Glutamatergic neuron (in vitro differentiated cells): Measurements from ENCODE around the gene FIGN. TPM values are rescaled to one million over a fixed set of nuclear protein-coding genes. Genes with fewer than 3 reads are reported as not detected.
A peak's percentile ranks its signal among the peaks of the same experiment; 100 is the strongest.

Source experiments
- DNase-seq: peaks from one replicate; pipeline ENCODE4 v3.0.0; 2022
- H3K27ac Mint-ChIP-seq: one replicate; pipeline ENCODE4 v1.8.0; 2020; ENCODE audit warnings: mild to moderate bottlenecking, mixed read lengths, inconsistent platforms; ENCODE audit not compliant: unreplicated experiment
- H3K27me3 Mint-ChIP-seq: one replicate; pipeline ENCODE4 v1.8.0; 2020; ENCODE audit warnings: mild to moderate bottlenecking, moderate library complexity, mixed read lengths, inconsistent platforms; ENCODE audit not compliant: unreplicated experiment
- H3K36me3 Mint-ChIP-seq: one replicate; pipeline ENCODE4 v1.8.0; 2020; ENCODE audit warnings: mild to moderate bottlenecking, mixed read lengths, inconsistent platforms; ENCODE audit not compliant: unreplicated experiment
- H3K4me1 Mint-ChIP-seq: one replicate; pipeline ENCODE4 v1.8.0; 2020; ENCODE audit warnings: mild to moderate bottlenecking, low read depth, mixed read lengths, inconsistent platforms; ENCODE audit not compliant: unreplicated experiment
- H3K4me3 Mint-ChIP-seq: one replicate; pipeline ENCODE4 v1.8.0; 2020; ENCODE audit warnings: mild to moderate bottlenecking, mixed read lengths, inconsistent platforms; ENCODE audit not compliant: unreplicated experiment
- H3K9me3 Mint-ChIP-seq: one replicate; pipeline ENCODE4 v1.8.0; 2020; ENCODE audit warnings: mild to moderate bottlenecking, moderate library complexity, mixed read lengths, inconsistent platforms; ENCODE audit not compliant: unreplicated experiment
- CTCF ChIP-seq: fragments of 200-600 bp; sonication (generic); IDR thresholded peaks from one replicate; pipeline ENCODE4 v1.5.0; 2021; ENCODE audit not compliant: partially characterized antibody, unreplicated experiment
- total RNA-seq: library from RNA; stranded (reverse); fragmentation: NEBNext Ultra II Directional; extraction: Animal tissue kit (Norgen Biotek cat#: 25700); gene quantifications from one replicate; pipeline ENCODE4 v1.2.1, GENCODE V29; 2021; ENCODE audit not compliant: unreplicated experiment

Gene FIGN
- total RNA-seq, 1 donor from 2014 or later, result 12.4 TPM

DNA sequence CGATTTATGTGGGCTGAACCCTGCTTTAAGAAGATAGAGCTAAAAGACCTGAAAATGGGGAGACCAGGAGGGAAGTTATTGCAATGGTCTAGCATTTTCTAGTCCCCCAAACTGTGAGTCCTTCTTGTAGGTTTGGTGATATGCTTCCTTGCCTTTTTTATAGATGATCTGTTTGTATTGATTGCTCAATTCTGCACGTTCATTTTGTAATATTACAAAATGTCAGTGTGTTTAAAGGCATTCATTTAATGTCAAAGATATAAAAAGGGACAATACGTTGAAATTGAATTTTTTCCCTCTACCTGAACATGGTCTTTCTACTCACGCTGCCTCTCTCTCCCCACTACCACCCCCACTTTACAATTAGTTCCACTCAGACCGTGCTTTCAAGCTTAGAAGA is 5.6 kb upstream of the FIGN start:
- TF ChIP-seq CTCF, result no peak
- Mint-ChIP-seq H3K27me3 (no peaks in the 10 kb centered on the region), H3K36me3 (no peaks in the 10 kb centered on the region), H3K4me3 (no peak overlapping the region), H3K27ac (no peak overlapping the region), H3K4me1 (peaks cover 8% of the 10 kb centered on the region), H3K9me3 (peaks cover 4% of the 10 kb centered on the region)
- DNase-seq, result no peak

- Mint-ChIP-seq H3K4me3 (peak overlapping the region; percentile 88), H3K27ac (peak overlapping the region; percentile 94), H3K9me3 (peaks cover 6% of the 10 kb centered on the region), H3K4me1 (peaks cover 23% of the 10 kb centered on the region), H3K27me3 (peaks cover 7% of the 10 kb centered on the region), H3K36me3 (no peaks in the 10 kb centered on the region)
- no peak for DNase-seq
- no peak for TF ChIP-seq CTCF
These were observed 1.8 kb upstream of the FIGN start for GRCh38 chr2:163737563-163737962.

- H3K27me3 Mint-ChIP-seq, result peaks cover 7% of the 10 kb centered on the region
- H3K4me3 Mint-ChIP-seq, result peak overlapping the region; percentile 88
- H3K36me3 Mint-ChIP-seq, result no peaks in the 10 kb centered on the region
- no peak for DNase-seq
- peaks cover 26% of the 10 kb centered on the region for H3K4me1 Mint-ChIP-seq
- H3K27ac Mint-ChIP-seq, result peak overlapping the region; percentile 94
- H3K9me3 Mint-ChIP-seq, result peaks cover 6% of the 10 kb centered on the region
- no peak for TF ChIP-seq CTCF
These were observed 1.3 kb upstream of the FIGN start for GRCh38 chr2:163737190-163737439.

GRCh38 chr2:163736433-163737189 is 803 bp upstream of the FIGN start:
- Mint-ChIP-seq H3K36me3 (no peaks in the 10 kb centered on the region), H3K27me3 (peaks cover 7% of the 10 kb centered on the region), H3K9me3 (peaks cover 6% of the 10 kb centered on the region), H3K4me1 (peaks cover 31% of the 10 kb centered on the region), H3K27ac (peak overlapping the region; percentile 94), H3K4me3 (peak overlapping the region; percentile 88)
- TF ChIP-seq CTCF, result no peak
- peak; percentile 83 for DNase-seq

- H3K27me3 Mint-ChIP-seq, result peaks cover 7% of the 10 kb centered on the region
- peak overlapping the region; percentile 98 for H3K4me3 Mint-ChIP-seq
- H3K4me1 Mint-ChIP-seq, result peaks cover 36% of the 10 kb centered on the region
- no peaks in the 10 kb centered on the region for H3K36me3 Mint-ChIP-seq
- TF ChIP-seq CTCF, result no peak
- no peak for DNase-seq
- H3K9me3 Mint-ChIP-seq, result peaks cover 6% of the 10 kb centered on the region
- peak overlapping the region; percentile 98 for H3K27ac Mint-ChIP-seq
These were observed 725 bp downstream of the FIGN start for GRCh38 chr2:163734881-163735684.
